K562 (cell line): ENCODE data around the gene ANTKMT. TPM values are rescaled to one million over a fixed set of nuclear protein-coding genes. Genes with fewer than 3 reads are reported as not detected.

ENCODE experiments used
- ATF1 ChIP-seq, 2 experiments: fragments of 450-650 bp in 1 of 2; IDR thresholded peaks; 2 replicates each; pipeline ENCODE4 v1.6.1; 2016; ENCODE audit warnings: missing compliant biosample characterization in 1 of 2, missing genetic modification characterization in 1 of 2
- BHLHE40 ChIP-seq: IDR thresholded peaks from 2 replicates; pipeline ENCODE4 v1.6.1; 2011; ENCODE audit warnings: low read length, improper control_type of control experiment
- CBX5 ChIP-seq: IDR thresholded peaks from 2 replicates; pipeline ENCODE4 v1.6.1; 2014; ENCODE audit warnings: low read depth, borderline replicate concordance
- E2F1 ChIP-seq: sonication (generic); formaldehyde crosslinking; IDR thresholded peaks from 2 replicates; pipeline ENCODE4 v1.8.1; 2023; ENCODE audit warnings: mild to moderate bottlenecking, missing genetic modification reagents, moderate library complexity
- EGR1 ChIP-seq: fragments of 450-650 bp; conservative IDR thresholded peaks from 2 replicates; pipeline ENCODE4 v1.6.1; 2017; ENCODE audit warnings: mild to moderate bottlenecking
- ESRRB ChIP-seq: fragments of 250-450 bp; sonication (Bioruptor Pico); IDR thresholded peaks from 2 replicates; pipeline ENCODE4 v1.5.0; 2020; ENCODE audit warnings: mild to moderate bottlenecking, moderate library complexity, borderline replicate concordance
- ETV1 ChIP-seq: fragments of 450-650 bp; conservative IDR thresholded peaks from 2 replicates; pipeline ENCODE4 v1.6.1; 2016; ENCODE audit warnings: missing genetic modification characterization, control low read depth, low read depth, missing compliant biosample characterization
- GABPB2 ChIP-seq: fragments of 250-450 bp; sonication (Bioruptor Pico); conservative IDR thresholded peaks from 2 replicates; pipeline ENCODE4 v1.5.1; 2021; ENCODE audit warnings: mild to moderate bottlenecking
- IRF1 ChIP-seq: sonication (generic); formaldehyde crosslinking; IDR thresholded peaks from 2 replicates; pipeline ENCODE4 v1.8.0; 2022; ENCODE audit warnings: missing genetic modification reagents, mild to moderate bottlenecking, borderline replicate concordance
- IRF9 ChIP-seq: fragments of 450-650 bp; IDR thresholded peaks from 2 replicates; pipeline ENCODE4 v1.6.1; 2016; ENCODE audit warnings: missing biosample characterization, missing genetic modification characterization
- KDM4B ChIP-seq, 2 experiments: fragments of 450-650 bp in 1 of 2; sonication (generic) in 1 of 2; IDR thresholded peaks; 2 replicates each; pipeline ENCODE4 v1.6.1; 2016 to 2017; ENCODE audit warnings: borderline replicate concordance in 2 of 2, antibody characterized with exemption in 1 of 2, low read depth in 1 of 2, mild to moderate bottlenecking in 1 of 2
- KLF1 ChIP-seq: fragments of 450-650 bp; IDR thresholded peaks from 2 replicates; pipeline ENCODE4 v1.6.1; 2016; ENCODE audit warnings: missing genetic modification characterization, missing compliant biosample characterization
- MTF1 ChIP-seq: fragments of 250-450 bp; sonication (Bioruptor Pico); IDR thresholded peaks from 2 replicates; pipeline ENCODE4 v1.9.0; 2021; ENCODE audit warnings: moderate library complexity, mild to moderate bottlenecking, inconsistent platforms, borderline replicate concordance
- PRMT5 ChIP-seq: sonication (generic); formaldehyde crosslinking; IDR thresholded peaks from 2 replicates; pipeline ENCODE4 v1.5.0; 2020; ENCODE audit warnings: missing genetic modification reagents
- PYGO2 ChIP-seq: fragments of 450-650 bp; IDR thresholded peaks from 2 replicates; pipeline ENCODE4 v1.6.1; 2016; ENCODE audit warnings: mild to moderate bottlenecking, missing genetic modification characterization, moderate library complexity, missing compliant biosample characterization
- TRIM24 ChIP-seq, 2 experiments: fragments of 450-650 bp; IDR thresholded peaks; 2 replicates each; pipeline ENCODE4 v1.6.1; 2016
- XRCC5 ChIP-seq: fragments of 200-400 bp; formaldehyde crosslinking; IDR thresholded peaks from 2 replicates; pipeline ENCODE4 v1.6.1; 2017; ENCODE audit warnings: low read depth, mild to moderate bottlenecking, low read length
- ZBTB7A ChIP-seq: IDR thresholded peaks from 2 replicates; pipeline ENCODE4 v1.6.1; 2011; ENCODE audit warnings: low read depth, mild to moderate bottlenecking, low read length, moderate library complexity, borderline replicate concordance; ENCODE audit not compliant: control insufficient read depth
- ZNF133 ChIP-seq: fragments of 250-450 bp; sonication (Bioruptor Pico); IDR thresholded peaks from 2 replicates; pipeline ENCODE4 v1.4.0; 2020; ENCODE audit warnings: mild to moderate bottlenecking
- ZNF431 ChIP-seq: sonication (generic); formaldehyde crosslinking; IDR thresholded peaks from 2 replicates; pipeline ENCODE4 v1.8.0; 2022; ENCODE audit warnings: mild to moderate bottlenecking, missing genetic modification reagents
- ZSCAN32 ChIP-seq: fragments of 450-650 bp; formaldehyde crosslinking; IDR thresholded peaks from 2 replicates; pipeline ENCODE4 v1.4.0; 2020; ENCODE audit warnings: mild to moderate bottlenecking, moderate library complexity
- polyA plus RNA-seq, 8 experiments: library from polyadenylated mRNA; depleted of rRNA in 4 of 8; stranded (reverse) in 5 of 8; unstranded in 3 of 8; fragments of >200 nt; fragmentation: Nextera tagmentation in 2 of 8; fragmentation: Illumina TruSeq in 1 of 8; extraction: Ambion mirVana in 2 of 8; extraction: Trizol in 1 of 8; gene quantifications; 2 replicates each; pipeline versions ENCODE4 v1.2.1 to v1.2.3, GENCODE V29; 2011 to 2014; ENCODE audit warnings: inconsistent platforms in 1 of 8, missing spikeins in 1 of 8
- total RNA-seq, 7 experiments: library from RNA; depleted of rRNA in 6 of 7; stranded (reverse); fragments of >200 nt in 6 of 7; fragmentation: Illumina TruSeq in 2 of 7; extraction: Trizol in 2 of 7; gene quantifications; 2 replicates each; pipeline versions ENCODE4 v1.2.1 to v1.2.3, GENCODE V29; 2011 to 2021; ENCODE audit warnings: low replicate concordance in 1 of 7
- TF ChIP-seq, protein P1 (sequence below), 2 experiments: IDR thresholded peaks in 1 of 2; conservative IDR thresholded peaks in 1 of 2; 2 replicates each; pipeline ENCODE4 v1.6.1; 2016; ENCODE audit warnings: low read depth in 2 of 2, mild to moderate bottlenecking in 1 of 2, missing compliant biosample characterization in 1 of 2, missing genetic modification characterization in 1 of 2, moderate library complexity in 1 of 2

ANTKMT gene
- total and polyA plus RNA-seq, 9 of the 15 experiments (the other 6 are each of a cell fraction or from before 2014, with no cell fraction given) = 0.58 to 217 (median 19.1) TPM

DNA sequence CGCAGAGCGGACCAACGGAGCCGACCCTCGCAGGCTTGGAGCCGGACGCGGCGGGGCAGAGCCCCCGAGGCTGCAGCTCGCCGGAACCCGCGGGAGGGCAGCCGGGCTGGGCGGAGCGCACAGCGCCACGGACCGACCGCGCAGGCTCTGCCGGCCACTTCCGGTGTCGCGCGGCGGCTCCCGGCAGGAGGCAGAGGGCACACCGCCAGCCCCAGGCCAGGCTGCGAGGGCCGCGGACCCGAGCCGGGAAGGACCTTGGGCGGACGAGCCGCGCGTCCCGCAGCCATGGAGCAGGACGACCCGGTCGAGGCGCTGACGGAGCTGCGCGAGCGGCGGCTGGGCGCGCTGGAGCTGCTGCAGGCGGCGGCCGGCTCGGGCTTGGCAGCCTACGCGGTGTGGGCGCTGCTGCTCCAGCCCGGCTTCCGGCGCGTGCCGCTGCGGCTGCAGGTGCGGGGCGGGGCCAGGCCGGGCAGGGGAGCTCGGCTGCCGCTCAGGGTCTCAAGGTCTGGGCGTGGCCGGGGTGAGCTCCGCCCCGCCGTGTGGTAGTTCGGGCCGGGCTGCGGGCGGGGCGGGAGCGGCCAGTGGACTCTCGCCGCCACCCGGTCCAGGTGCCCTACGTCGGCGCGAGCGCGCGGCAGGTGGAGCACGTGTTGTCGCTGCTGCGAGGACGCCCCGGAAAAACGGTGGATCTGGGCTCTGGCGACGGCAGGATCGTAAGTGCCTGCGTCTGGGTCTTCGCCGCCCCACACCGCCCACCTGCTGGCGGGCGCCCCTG lies at the start of gene ANTKMT (continued):
- TF ChIP-seq, protein P1, sequence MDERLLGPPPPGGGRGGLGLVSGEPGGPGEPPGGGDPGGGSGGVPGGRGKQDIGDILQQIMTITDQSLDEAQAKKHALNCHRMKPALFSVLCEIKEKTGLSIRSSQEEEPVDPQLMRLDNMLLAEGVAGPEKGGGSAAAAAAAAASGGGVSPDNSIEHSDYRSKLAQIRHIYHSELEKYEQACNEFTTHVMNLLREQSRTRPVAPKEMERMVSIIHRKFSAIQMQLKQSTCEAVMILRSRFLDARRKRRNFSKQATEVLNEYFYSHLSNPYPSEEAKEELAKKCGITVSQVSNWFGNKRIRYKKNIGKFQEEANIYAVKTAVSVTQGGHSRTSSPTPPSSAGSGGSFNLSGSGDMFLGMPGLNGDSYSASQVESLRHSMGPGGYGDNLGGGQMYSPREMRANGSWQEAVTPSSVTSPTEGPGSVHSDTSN (CRISPR knock-in tag; IDR thresholded peaks at IDR 0.05; ENCODE audit: low read depth) = no peak
- TF ChIP-seq, protein P1 (tag; conservative IDR thresholded peaks at IDR 0.05; ENCODE audit: low read depth) = no peak
- TF ChIP-seq ESRRB (no peak), XRCC5 (no peak), GABPB2 (CRISPR knock-in tag) (no peak), ZSCAN32 (no peak), MTF1 (CRISPR knock-in tag) (no peak), CBX5 (no peak), IRF9 (tag) (no peak), PYGO2 (tag) (no peak), PRMT5 (CRISPR knock-in tag) (peak; percentile 15; the same call in 1 of the 2 replicates), IRF1 (CRISPR knock-in tag) (no peak), EGR1 (0 out of 2 replicates have a peak, but pooled peaks have one; percentile 23), KDM4B (IDR thresholded peaks at IDR 0.05; ENCODE audit: borderline replicate concordance in 2 of 2, low read depth in 1 of 2) (0 out of 4 replicates have a peak, but pooled peaks of 1 of the 2 experiments have one; percentile 15), KLF1 (peak; percentile 88), TRIM24 (IDR thresholded peaks at IDR 0.05) (peak in 1 of 2 experiments; percentile 88; a peak in 2 of 4 replicates), ZNF431 (CRISPR knock-in tag) (no peak), ZNF133 (CRISPR knock-in tag) (no peak), BHLHE40 (peak; percentile 89), ZBTB7A (peak; percentile 49), E2F1 (CRISPR knock-in tag) (no peak), ATF1 (CRISPR knock-in tag; IDR thresholded peaks at IDR 0.05) (no peak), ATF1 (tag; IDR thresholded peaks at IDR 0.05) (peak; percentile 76), ETV1 (0 out of 2 replicates have a peak, but pooled peaks have one; percentile 9)
